Adrenal gland (tissue), 12 donors: ENCODE measurements around the gene AP1G2. TPM values are rescaled to one million over a fixed set of nuclear protein-coding genes. Genes with fewer than 3 reads are reported as not detected.

ENCODE experiments used
- DNase-seq, 7 donors: peaks; one replicate each; pipeline ENCODE4 v3.0.0-alpha.2; 2019 to 2020
- H3K27ac ChIP-seq, 5 donors: fragments of 200-600 bp; sonication (generic) in 4 of 5; 1 replicate in 3 of 5; 2 replicates in 2 of 5; pipeline versions ENCODE4 v1.5.1 to v1.8.0; 2016 to 2020; ENCODE audit warnings: mild to moderate bottlenecking in 1 of 5
- H3K27me3 ChIP-seq: fragments of 200-600 bp; 2 replicates; pipeline ENCODE4 v1.8.0; 2021
- H3K36me3 ChIP-seq, 2 donors: fragments of 200-600 bp; replicated peaks in 1 of 2; 1 replicate in 1 of 2; 2 replicates in 1 of 2; pipeline versions ENCODE4 v1.5.1 to v1.8.0; 2018 to 2022
- H3K4me1 ChIP-seq, 2 donors: fragments of 200-600 bp; replicated peaks in 1 of 2; 1 replicate in 1 of 2; 2 replicates in 1 of 2; pipeline versions ENCODE4 v1.5.1 to v1.8.0; 2018 to 2021
- H3K4me3 ChIP-seq, 4 donors: fragments of 200-600 bp; sonication (generic) in 3 of 4; one replicate each; pipeline ENCODE4 v1.5.1; 2016 to 2018
- H3K9me3 ChIP-seq, 3 donors: fragments of 200-600 bp; sonication (generic) in 1 of 3; replicated peaks in 1 of 3; 1 replicate in 2 of 3; 2 replicates in 1 of 3; pipeline versions ENCODE4 v1.5.1 to v1.8.0; 2016 to 2021
- CTCF ChIP-seq, 6 experiments: fragments of 450-650 bp in 4 of 6; fragments of 200-600 bp in 2 of 6; sonication (generic) in 1 of 6; IDR thresholded peaks; 1 replicate in 5 of 6; 2 replicates in 1 of 6; pipeline versions ENCODE4 v1.5.1 to v1.8.0; 2016 to 2021; ENCODE audit warnings: antibody characterized with exemption in 6 of 6, mild to moderate bottlenecking in 2 of 6, moderate library complexity in 1 of 6
- POLR2A ChIP-seq, 2 donors: fragments of 450-650 bp; IDR thresholded peaks; one replicate each; pipeline ENCODE4 v1.6.1; 2017; ENCODE audit warnings: antibody characterized with exemption in 2 of 2, mild to moderate bottlenecking in 2 of 2, moderate library complexity in 1 of 2
- WGBS, 4 donors: extraction: QIAGEN DNeasy Blood & Tissue Kit in 2 of 4; methylation state at CpG; one replicate each; pipeline versions ENCODE4 v1.1.5 to v1.1.7; 2013 to 2017; 5-methylcytosine and 5-hydroxymethylcytosine counted together
- intact Hi-C, 2 donors: fragments of 100-400 bp; cut with DNase I; formaldehyde crosslinking; loops; one replicate each; pipeline versions ENCODE4 v1.14.1 to v1.15.0; 2022 to 2023
- polyA plus RNA-seq, 3 donors: library from polyadenylated mRNA; stranded (reverse); fragments of 200-250 nt in 2 of 3; fragments of 350-450 nt in 1 of 3; fragmentation: Illumina TruSeq in 1 of 3; extraction: RNeasy Lipid Tissue Mini Kit (QIAGEN cat#74804) in 1 of 3; gene quantifications; one replicate each; pipeline ENCODE4 v1.2.3, GENCODE V29; 2013 to 2014
- total RNA-seq, 9 donors: library from RNA; depleted of rRNA in 4 of 9; stranded (reverse); fragments of >200 nt in 4 of 9; fragments of 120-200 nt in 1 of 9; fragmentation: NEBNext Ultra II Directional in 1 of 9; extraction: Animal tissue kit (Norgen Biotek cat#: 25700) in 1 of 9; gene quantifications; one replicate each; pipeline versions ENCODE4 v1.1.0 to v1.2.4, GENCODE V29; 2013 to 2023
- donor health status: healthy with polysubstance abuse.
- donor health status: Bipolar disorder and iron deficiency.
- donor health status: DM: yes; HTN: yes; CAD: no.
- donor health status: DM: no; HTN: no; CAD: no.
- donor health status: DM: no; HTN: no; CAD: no.
- donor health status: DM: yes; HTN: yes; CAD: no.

AP1G2 gene
- total and polyA plus RNA-seq, 12 donors = 27.9 to 587 (median 79.5) TPM

- 78 to 85% (median 83%) methylated on average over 4 of the region's 4 CpGs for WGBS, 4 donors
- Histone ChIP-seq H3K4me3 (no peak overlapping the region), H3K36me3 (no peaks in the 10 kb centered on the region), H3K4me1 (no peaks in the 10 kb centered on the region), H3K27ac (no peak overlapping the region), H3K9me3 (no peaks in the 10 kb centered on the region), H3K27me3 (no peaks in the 10 kb centered on the region)
- no peak for DNase-seq
- intact Hi-C loops = no loop called here
- TF ChIP-seq POLR2A (IDR thresholded peaks at IDR 0.05) = no peak
- TF ChIP-seq CTCF (IDR thresholded peaks at IDR 0.05) = no peak
These were observed 48.9 kb downstream of the AP1G2 start for GRCh38 chr14:23518709-23519108.

- TF ChIP-seq CTCF (IDR thresholded peaks at IDR 0.05) (no peak), POLR2A (IDR thresholded peaks at IDR 0.05) (no peak)
- Histone ChIP-seq H3K9me3 (no peaks in the 10 kb centered on the region), H3K27me3 (no peaks in the 10 kb centered on the region), H3K27ac (no peak overlapping the region), H3K4me1 (no peaks in the 10 kb centered on the region), H3K4me3 (no peak overlapping the region), H3K36me3 (no peaks in the 10 kb centered on the region)
- intact Hi-C loops = no loop called here
- 75 to 78% (median 76%) methylated on average over 6 of the region's 6 CpGs for WGBS, 4 donors
- DNase-seq = no peak
These were observed 49.8 kb downstream of the AP1G2 start for GRCh38 chr14:23517650-23518326.

- H3K27ac ChIP-seq = no peak overlapping the region
- TF ChIP-seq CTCF (IDR thresholded peaks at IDR 0.05) = no peak
- no peak for TF ChIP-seq POLR2A (IDR thresholded peaks at IDR 0.05)
- H3K9me3 ChIP-seq = no peaks in the 10 kb centered on the region
- no peak for DNase-seq
- WGBS, 4 donors = 71 to 91% (median 77%) methylated on average over 3 of the region's 3 CpGs
- H3K36me3 ChIP-seq = no peaks in the 10 kb centered on the region
- H3K4me3 ChIP-seq = no peak overlapping the region
- intact Hi-C loops = no loop called here
- no peaks in the 10 kb centered on the region for H3K27me3 ChIP-seq
- H3K4me1 ChIP-seq = no peaks in the 10 kb centered on the region
These were observed 53.0 kb downstream of the AP1G2 start for GRCh38 chr14:23514644-23514957.

- TF ChIP-seq POLR2A (IDR thresholded peaks at IDR 0.05) = no peak
- TF ChIP-seq CTCF (IDR thresholded peaks at IDR 0.05) = no peak
- H3K9me3 ChIP-seq = no peaks in the 10 kb centered on the region
- 79 to 90% (median 88%) methylated on average over 8 of the region's 8 CpGs for WGBS, 4 donors
- no peaks in the 10 kb centered on the region for H3K4me1 ChIP-seq
- no peak overlapping the region for H3K4me3 ChIP-seq
- no peak overlapping the region for H3K27ac ChIP-seq
- H3K36me3 ChIP-seq = no peaks in the 10 kb centered on the region
- intact Hi-C loops = no loop called here
- no peaks in the 10 kb centered on the region for H3K27me3 ChIP-seq
- no peak for DNase-seq
These were observed 53.6 kb downstream of the AP1G2 start for GRCh38 chr14:23513818-23514643.
